ENCODE data around the gene IFITM5.
A peak's percentile ranks its signal among the peaks of the same experiment; 100 is the strongest.
"Not testable (repeated sequence)": the region's sequence is repeated elsewhere in the genome, so short reads cannot be mapped to it uniquely, and the experiment has no call there.

Gene IFITM5

GRCh38 chr11:328012-328411, 28.7 kb upstream of the IFITM5 start:
- no peak for DNase-seq (ENCODE audit: low read depth, low spot score)

- DNase-seq (ENCODE audit: low read depth, low spot score): no peak
Measured at GRCh38 chr11:327581-327923, 28.2 kb upstream of the IFITM5 start.

- no peak for DNase-seq (ENCODE audit: low read depth, low spot score)
Measured at GRCh38 chr11:326842-327580, 27.7 kb upstream of the IFITM5 start.

- no peak for DNase-seq (ENCODE audit: low read depth, low spot score)
Measured at GRCh38 chr11:326592-326841, 27.2 kb upstream of the IFITM5 start.

- no peak for DNase-seq (ENCODE audit: low read depth, low spot score)
Measured at GRCh38 chr11:325796-326591, 26.7 kb upstream of the IFITM5 start.

GRCh38 chr11:324593-325517, 25.5 kb upstream of the IFITM5 start:
- DNase-seq (ENCODE audit: low read depth, low spot score): peak; percentile 31

- DNase-seq (ENCODE audit: low read depth, low spot score): no peak
Measured at GRCh38 chr11:324156-324555, 24.8 kb upstream of the IFITM5 start.

GRCh38 chr11:319888-320273, 20.6 kb upstream of the IFITM5 start:
- DNase-seq (ENCODE audit: low read depth, low spot score): not testable (repeated sequence)

- DNase-seq (ENCODE audit: low read depth, low spot score): peak; percentile 69
Measured at GRCh38 chr11:319121-319887, 20.0 kb upstream of the IFITM5 start.

- not testable (repeated sequence) for DNase-seq (ENCODE audit: low read depth, low spot score)
Measured at GRCh38 chr11:318405-319120, 19.2 kb upstream of the IFITM5 start.

- DNase-seq (ENCODE audit: low read depth, low spot score): peak; percentile 67
Measured at GRCh38 chr11:317668-318404, 18.5 kb upstream of the IFITM5 start.

GRCh38 chr11:316891-317301, 17.6 kb upstream of the IFITM5 start:
- DNase-seq (ENCODE audit: low read depth, low spot score): peak; percentile 67

GRCh38 chr11:316031-316701, 16.8 kb upstream of the IFITM5 start:
- DNase-seq (ENCODE audit: low read depth, low spot score): peak; percentile 55

GRCh38 chr11:315516-315994, 16.2 kb upstream of the IFITM5 start:
- DNase-seq (ENCODE audit: low read depth, low spot score): no peak

- DNase-seq (ENCODE audit: low read depth, low spot score): no peak
Measured at GRCh38 chr11:315051-315481, 15.7 kb upstream of the IFITM5 start.

- DNase-seq (ENCODE audit: low read depth, low spot score): not testable (repeated sequence)
Measured at GRCh38 chr11:314554-314875, 15.2 kb upstream of the IFITM5 start.

- peak; percentile 79 for DNase-seq (ENCODE audit: low read depth, low spot score)
Measured at GRCh38 chr11:313787-314553, 14.6 kb upstream of the IFITM5 start, which contains the start of gene IFITM1. TSS of gene IFITM1 (plus strand) at chr11:314040. CDS start at chr11:314171, 131 bp downstream.

- DNase-seq (ENCODE audit: low read depth, low spot score): no peak
Measured at GRCh38 chr11:313304-313786, 14.0 kb upstream of the IFITM5 start.
